HEK293 (cell line): ENCODE data around the gene TMEM184B.

Experiments used
- CTCF ChIA-PET: fragments of 350-600 bp; formaldehyde crosslinking; extraction: SDS; loops from one replicate; lab custom pipeline; 2021; ENCODE audit warnings: antibody characterized with exemption; lab: Yijun Ruan, JAX
- POLR2A ChIA-PET: fragments of 300-600 bp; formaldehyde crosslinking; extraction: SDS; loops from one replicate; lab custom pipeline; 2020; ENCODE audit warnings: antibody characterized with exemption, inconsistent platforms; lab: Yijun Ruan, JAX
- H3K27ac ChIP-seq: fragments of 200-500 bp; sonication (Bioruptor generic); 2 replicates; pipeline ENCODE4 v1.5.1; 2014; ENCODE audit warnings: low read depth, low read length, control low read depth, inconsistent platforms; ENCODE audit errors: extremely low read depth
- H3K36me3 ChIP-seq, 2 experiments: fragments of 200-500 bp in 1 of 2; sonication (Bioruptor generic) in 1 of 2; 1 replicate in 1 of 2; 2 replicates in 1 of 2; pipeline ENCODE4 v1.5.1; 2014 to 2017; ENCODE audit warnings: inconsistent platforms in 2 of 2, low read length in 2 of 2; ENCODE audit not compliant: control insufficient read depth in 2 of 2, insufficient read depth in 1 of 2
- H3K4me1 ChIP-seq: fragments of 200-500 bp; sonication (Bioruptor generic); 2 replicates; pipeline ENCODE4 v1.5.1; 2014; ENCODE audit warnings: mild to moderate bottlenecking, low read length, inconsistent platforms; ENCODE audit not compliant: control insufficient read depth, insufficient read depth
- H3K4me3 ChIP-seq: 2 replicates; pipeline ENCODE4 v1.5.1; 2011; ENCODE audit warnings: low read depth, mild to moderate bottlenecking, control low read depth, low read length, moderate library complexity
- H3K9me3 ChIP-seq: fragments of 200-500 bp; sonication (Bioruptor generic); 2 replicates; pipeline ENCODE4 v1.5.1; 2014; ENCODE audit warnings: low read depth, low read length, inconsistent platforms; ENCODE audit not compliant: control insufficient read depth, insufficient read depth
- BCL11B ChIP-seq: fragments of 450-650 bp; formaldehyde crosslinking; IDR thresholded peaks from 2 replicates; pipeline ENCODE4 v1.5.1; 2016; ENCODE audit warnings: low read depth, missing biosample characterization, missing genetic modification characterization
- EGR2 ChIP-seq: fragments of 450-650 bp; formaldehyde crosslinking; IDR thresholded peaks from 2 replicates; pipeline ENCODE4 v1.5.1; 2016; ENCODE audit warnings: low read depth, missing biosample characterization, missing genetic modification characterization
- GLI2 ChIP-seq: fragments of 450-650 bp; formaldehyde crosslinking; IDR thresholded peaks from 2 replicates; pipeline ENCODE4; 2017; ENCODE audit warnings: missing biosample characterization, missing genetic modification characterization, low read depth, borderline replicate concordance
- HOXD13 ChIP-seq: sonication (generic); formaldehyde crosslinking; IDR thresholded peaks from 2 replicates; pipeline ENCODE4 v1.8.0; 2022; ENCODE audit warnings: missing genetic modification reagents, borderline replicate concordance
- MZF1 ChIP-seq: fragments of 450-650 bp; formaldehyde crosslinking; IDR thresholded peaks from 2 replicates; pipeline ENCODE4 v1.5.1; 2017; ENCODE audit warnings: missing biosample characterization, missing genetic modification characterization, borderline replicate concordance
- SCRT2 ChIP-seq: fragments of 450-650 bp; formaldehyde crosslinking; IDR thresholded peaks from 2 replicates; pipeline ENCODE4 v1.5.1; 2016; ENCODE audit warnings: missing biosample characterization, missing genetic modification characterization
- SETDB1 ChIP-seq: IDR thresholded peaks from one replicate; pipeline ENCODE4 v1.6.1; 2017; ENCODE audit warnings: mild to moderate bottlenecking, low read length, moderate library complexity, mixed read lengths; ENCODE audit not compliant: insufficient read length
- SP2 ChIP-seq: fragments of 450-650 bp; formaldehyde crosslinking; IDR thresholded peaks from 2 replicates; pipeline ENCODE4 v1.5.1; 2016; ENCODE audit warnings: missing biosample characterization, missing genetic modification characterization
- ZIC2 ChIP-seq: fragments of 450-650 bp; formaldehyde crosslinking; IDR thresholded peaks from 2 replicates; pipeline ENCODE4 v1.5.1; 2016; ENCODE audit warnings: missing biosample characterization, missing genetic modification characterization
- ZNF121 ChIP-seq: fragments of 450-650 bp; formaldehyde crosslinking; IDR thresholded peaks from 2 replicates; pipeline ENCODE4 v1.5.1; 2016; ENCODE audit warnings: missing biosample characterization, missing genetic modification characterization
- ZNF169 ChIP-seq: fragments of 450-650 bp; formaldehyde crosslinking; IDR thresholded peaks from 2 replicates; pipeline ENCODE4 v1.5.1; 2016; ENCODE audit warnings: missing biosample characterization, missing genetic modification characterization
- ZNF174 ChIP-seq: fragments of 450-650 bp; formaldehyde crosslinking; IDR thresholded peaks from 2 replicates; pipeline ENCODE4 v1.5.0; 2017; ENCODE audit warnings: missing biosample characterization, mild to moderate bottlenecking, missing genetic modification characterization
- ZNF24 ChIP-seq: fragments of 450-650 bp; formaldehyde crosslinking; IDR thresholded peaks from 2 replicates; pipeline ENCODE4 v1.5.1; 2016; ENCODE audit warnings: missing biosample characterization, missing genetic modification characterization
- ZNF571 ChIP-seq: fragments of 450-650 bp; formaldehyde crosslinking; IDR thresholded peaks from 2 replicates; pipeline ENCODE4 v1.5.0; 2017; ENCODE audit warnings: missing biosample characterization, missing genetic modification characterization
- ZNF600 ChIP-seq: fragments of 450-650 bp; formaldehyde crosslinking; IDR thresholded peaks from 2 replicates; pipeline ENCODE4 v1.5.1; 2016; ENCODE audit warnings: missing biosample characterization, missing genetic modification characterization
- ZNF629 ChIP-seq: fragments of 450-650 bp; formaldehyde crosslinking; IDR thresholded peaks from 2 replicates; pipeline ENCODE4 v1.5.1; 2017; ENCODE audit warnings: missing biosample characterization, missing genetic modification characterization
- ZNF792 ChIP-seq: fragments of 450-650 bp; formaldehyde crosslinking; IDR thresholded peaks from 2 replicates; pipeline ENCODE4 v1.5.1; 2016; ENCODE audit warnings: missing biosample characterization, missing genetic modification characterization
- ZSCAN16 ChIP-seq: fragments of 450-650 bp; formaldehyde crosslinking; IDR thresholded peaks from 2 replicates; pipeline ENCODE4 v1.5.1; 2016; ENCODE audit warnings: missing biosample characterization, missing genetic modification characterization
- TF ChIP-seq, protein P1 (sequence below): fragments of 450-650 bp; formaldehyde crosslinking; IDR thresholded peaks from 2 replicates; pipeline ENCODE4 v1.5.1; 2016; ENCODE audit warnings: missing biosample characterization, missing genetic modification characterization
- TF ChIP-seq, protein P2 (sequence below): fragments of 450-650 bp; formaldehyde crosslinking; IDR thresholded peaks from 2 replicates; pipeline ENCODE4 v1.5.1; 2016; ENCODE audit warnings: missing biosample characterization, missing genetic modification characterization

TMEM184B gene

GRCh38 chr22:38221407-38221806, 51.4 kb downstream of the TMEM184B start:
- no peaks in the 10 kb centered on the region for H3K4me1 ChIP-seq
- H3K4me3 ChIP-seq, result no peak overlapping the region
- no peak overlapping the region for H3K27ac ChIP-seq
- H3K36me3 ChIP-seq, result peaks cover 0 to 56% of the 10 kb centered on the region in 2 experiments; a peak in 2 of 3 replicates
- peak; percentile 8; the same call in 1 of the 2 replicates for TF ChIP-seq ZIC2 (tag by site-specific recombination)
- TF ChIP-seq ZNF121 (tag by site-specific recombination), result no peak
- no peak for TF ChIP-seq GLI2 (tag by site-specific recombination)
- no peak for TF ChIP-seq SCRT2 (tag by site-specific recombination)
- TF ChIP-seq, protein P1, sequence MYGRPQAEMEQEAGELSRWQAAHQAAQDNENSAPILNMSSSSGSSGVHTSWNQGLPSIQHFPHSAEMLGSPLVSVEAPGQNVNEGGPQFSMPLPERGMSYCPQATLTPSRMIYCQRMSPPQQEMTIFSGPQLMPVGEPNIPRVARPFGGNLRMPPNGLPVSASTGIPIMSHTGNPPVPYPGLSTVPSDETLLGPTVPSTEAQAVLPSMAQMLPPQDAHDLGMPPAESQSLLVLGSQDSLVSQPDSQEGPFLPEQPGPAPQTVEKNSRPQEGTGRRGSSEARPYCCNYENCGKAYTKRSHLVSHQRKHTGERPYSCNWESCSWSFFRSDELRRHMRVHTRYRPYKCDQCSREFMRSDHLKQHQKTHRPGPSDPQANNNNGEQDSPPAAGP, result no peak
- TF ChIP-seq ZNF792, result no peak
- POLR2A ChIA-PET, result interaction anchor here (1.2 kb wide), 1 partner anchor 20 kb away, joined by 3 read pairs; the partner anchor contains the start of gene MAFF
- H3K9me3 ChIP-seq, result no peaks in the 10 kb centered on the region
- CTCF ChIA-PET, result interaction anchor here (0.5 kb wide), 1 partner anchor 11 kb away, joined by 3 read pairs; no protein-coding TSS in a partner anchor

GRCh38 chr22:38220653-38221386, 52.0 kb downstream of the TMEM184B start:
- peaks cover 0 to 51% of the 10 kb centered on the region in 2 experiments; a peak in 2 of 3 replicates for H3K36me3 ChIP-seq
- TF ChIP-seq ZNF571 (tag by site-specific recombination), result no peak
- no peak for TF ChIP-seq ZNF169
- TF ChIP-seq MZF1, result no peak
- no peak for TF ChIP-seq SETDB1
- no peak for TF ChIP-seq ZNF174
- TF ChIP-seq ZNF600 (tag by site-specific recombination), result no peak
- TF ChIP-seq HOXD13 (CRISPR knock-in tag), result no peak
- TF ChIP-seq EGR2 (tag by site-specific recombination), result no peak
- no peak for TF ChIP-seq ZSCAN16 (tag by site-specific recombination)
- no peak for TF ChIP-seq ZNF629 (tag by site-specific recombination)
- TF ChIP-seq BCL11B (tag by site-specific recombination), result no peak
- ChIA-PET POLR2A (interaction anchor here (1.2 kb wide), 1 partner anchor 19 kb away, joined by 3 read pairs; the partner anchor contains the start of gene MAFF), CTCF (interaction anchor here (0.5 kb wide), 1 partner anchor 11 kb away, joined by 3 read pairs; no protein-coding TSS in a partner anchor)
- no peaks in the 10 kb centered on the region for H3K9me3 ChIP-seq
- no peaks in the 10 kb centered on the region for H3K4me1 ChIP-seq
- no peak overlapping the region for H3K27ac ChIP-seq
- H3K4me3 ChIP-seq, result no peak overlapping the region

- POLR2A ChIA-PET, result interaction anchor here (0.5 kb wide), 1 partner anchor 315 kb away, joined by 4 read pairs; no protein-coding TSS in a partner anchor
- Histone ChIP-seq H3K4me3 (no peak overlapping the region), H3K36me3 (peaks cover 0 to 45% of the 10 kb centered on the region in 2 experiments; a peak in 2 of 3 replicates), H3K4me1 (no peaks in the 10 kb centered on the region), H3K27ac (no peak overlapping the region), H3K9me3 (no peaks in the 10 kb centered on the region)
- CTCF ChIA-PET, result interaction anchor here (1.7 kb wide), 1 partner anchor 9 kb away, joined by 5 read pairs; no protein-coding TSS in a partner anchor
- TF ChIP-seq, protein P2, sequence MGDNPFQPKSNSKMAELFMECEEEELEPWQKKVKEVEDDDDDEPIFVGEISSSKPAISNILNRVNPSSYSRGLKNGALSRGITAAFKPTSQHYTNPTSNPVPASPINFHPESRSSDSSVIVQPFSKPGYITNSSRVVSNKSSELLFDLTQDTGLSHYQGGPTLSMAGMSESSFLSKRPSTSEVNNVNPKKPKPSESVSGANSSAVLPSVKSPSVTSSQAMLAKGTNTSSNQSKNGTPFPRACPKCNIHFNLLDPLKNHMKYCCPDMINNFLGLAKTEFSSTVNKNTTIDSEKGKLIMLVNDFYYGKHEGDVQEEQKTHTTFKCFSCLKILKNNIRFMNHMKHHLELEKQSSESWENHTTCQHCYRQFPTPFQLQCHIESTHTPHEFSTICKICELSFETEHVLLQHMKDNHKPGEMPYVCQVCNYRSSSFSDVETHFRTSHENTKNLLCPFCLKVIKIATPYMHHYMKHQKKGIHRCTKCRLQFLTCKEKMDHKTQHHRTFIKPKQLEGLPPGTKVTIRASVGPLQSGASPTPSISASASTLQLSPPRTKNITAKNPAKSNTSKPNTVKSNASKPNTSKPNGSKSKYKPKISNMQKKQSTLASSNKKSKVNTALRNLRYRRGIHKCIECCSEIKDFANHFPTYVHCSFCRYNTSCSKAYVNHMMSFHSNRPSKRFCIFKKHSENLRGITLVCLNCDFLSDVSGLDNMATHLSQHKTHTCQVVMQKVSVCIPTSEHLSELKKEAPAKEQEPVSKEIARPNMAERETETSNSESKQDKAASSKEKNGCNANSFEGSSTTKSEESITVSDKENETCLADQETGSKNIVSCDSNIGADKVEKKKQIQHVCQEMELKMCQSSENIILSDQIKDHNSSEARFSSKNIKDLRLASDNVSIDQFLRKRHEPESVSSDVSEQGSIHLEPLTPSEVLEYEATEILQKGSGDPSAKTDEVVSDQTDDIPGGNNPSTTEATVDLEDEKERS (tag by site-specific recombination), result no peak
- TF ChIP-seq ZNF24 (tag by site-specific recombination) (no peak), SP2 (tag by site-specific recombination) (no peak)
Measured at GRCh38 chr22:38220163-38220562, 52.6 kb downstream of the TMEM184B start.
